ENCODE measurements around the gene GOLGA6L25.
"Not testable (repeated sequence)": the region's sequence is repeated elsewhere in the genome, so short reads cannot be mapped to it uniquely, and the experiment has no call there.

The GOLGA6L25 gene

GRCh38 chr15:28553268-28553667, at the start of gene GOLGA6L25:
Gene GOLGA6L25, plus strand, starts transcription at chr15:28553568. Its CDS starts 61 bp downstream, at chr15:28553629.
- not testable (repeated sequence) for H3K4me3 Mint-ChIP-seq; H3K36me3 Mint-ChIP-seq (ENCODE audit: low read depth); H3K27me3 Mint-ChIP-seq; H3K9me3 Mint-ChIP-seq; H3K27ac Mint-ChIP-seq; H3K4me1 Mint-ChIP-seq (ENCODE audit: low read depth)

GRCh38 chr15:28508217-28508889, 45.0 kb upstream of the GOLGA6L25 start:
- H3K36me3 Mint-ChIP-seq (ENCODE audit: low read depth); H3K9me3 Mint-ChIP-seq; H3K27me3 Mint-ChIP-seq; H3K4me3 Mint-ChIP-seq; H3K4me1 Mint-ChIP-seq (ENCODE audit: low read depth); H3K27ac Mint-ChIP-seq: not testable (repeated sequence)

- H3K36me3 Mint-ChIP-seq (ENCODE audit: low read depth); H3K4me3 Mint-ChIP-seq; H3K27ac Mint-ChIP-seq; H3K9me3 Mint-ChIP-seq; H3K27me3 Mint-ChIP-seq; H3K4me1 Mint-ChIP-seq (ENCODE audit: low read depth): not testable (repeated sequence)
These were observed 39.2 kb upstream of the GOLGA6L25 start for GRCh38 chr15:28514128-28514527.

GRCh38 chr15:28515208-28515607, 38.2 kb upstream of the GOLGA6L25 start:
- H3K4me3 Mint-ChIP-seq; H3K36me3 Mint-ChIP-seq (ENCODE audit: low read depth); H3K27me3 Mint-ChIP-seq; H3K27ac Mint-ChIP-seq; H3K4me1 Mint-ChIP-seq (ENCODE audit: low read depth); H3K9me3 Mint-ChIP-seq: not testable (repeated sequence)

GRCh38 chr15:28532954-28533353, 20.4 kb upstream of the GOLGA6L25 start, which contains the start of gene GOLGA8G:
Gene GOLGA8G, minus strand, starts transcription at chr15:28532971. Its CDS starts 62 bp downstream, at chr15:28532909.
- not testable (repeated sequence) for H3K36me3 Mint-ChIP-seq (ENCODE audit: low read depth); H3K27me3 Mint-ChIP-seq; H3K27ac Mint-ChIP-seq; H3K9me3 Mint-ChIP-seq; H3K4me1 Mint-ChIP-seq (ENCODE audit: low read depth); H3K4me3 Mint-ChIP-seq

GRCh38 chr15:28573351-28573750, 20.0 kb downstream of the GOLGA6L25 start:
- H3K27ac Mint-ChIP-seq; H3K4me3 Mint-ChIP-seq; H3K27me3 Mint-ChIP-seq; H3K9me3 Mint-ChIP-seq; H3K36me3 Mint-ChIP-seq (ENCODE audit: low read depth); H3K4me1 Mint-ChIP-seq (ENCODE audit: low read depth): not testable (repeated sequence)

- H3K27ac Mint-ChIP-seq; H3K4me1 Mint-ChIP-seq (ENCODE audit: low read depth); H3K36me3 Mint-ChIP-seq (ENCODE audit: low read depth); H3K27me3 Mint-ChIP-seq; H3K9me3 Mint-ChIP-seq; H3K4me3 Mint-ChIP-seq: not testable (repeated sequence)
These were observed 35.7 kb downstream of the GOLGA6L25 start for GRCh38 chr15:28588977-28589606.

GRCh38 chr15:28589769-28590168, 36.4 kb downstream of the GOLGA6L25 start:
- Mint-ChIP-seq H3K27ac (peak overlapping the region; percentile 89), H3K4me3 (peak overlapping the region; percentile 90)
- H3K4me1 Mint-ChIP-seq (ENCODE audit: low read depth); H3K9me3 Mint-ChIP-seq; H3K36me3 Mint-ChIP-seq (ENCODE audit: low read depth); H3K27me3 Mint-ChIP-seq: not testable (repeated sequence)

- H3K36me3 Mint-ChIP-seq (ENCODE audit: low read depth); H3K4me3 Mint-ChIP-seq; H3K27ac Mint-ChIP-seq; H3K27me3 Mint-ChIP-seq; H3K4me1 Mint-ChIP-seq (ENCODE audit: low read depth); H3K9me3 Mint-ChIP-seq: not testable (repeated sequence)
These were observed 39.0 kb downstream of the GOLGA6L25 start for GRCh38 chr15:28592395-28592794.

- H3K27me3 Mint-ChIP-seq; H3K4me3 Mint-ChIP-seq; H3K27ac Mint-ChIP-seq; H3K4me1 Mint-ChIP-seq (ENCODE audit: low read depth); H3K9me3 Mint-ChIP-seq; H3K36me3 Mint-ChIP-seq (ENCODE audit: low read depth): not testable (repeated sequence)
These were observed 40.2 kb downstream of the GOLGA6L25 start for GRCh38 chr15:28593424-28594129.

- not testable (repeated sequence) for H3K27ac Mint-ChIP-seq; H3K27me3 Mint-ChIP-seq; H3K36me3 Mint-ChIP-seq (ENCODE audit: low read depth); H3K4me1 Mint-ChIP-seq (ENCODE audit: low read depth); H3K4me3 Mint-ChIP-seq; H3K9me3 Mint-ChIP-seq
These were observed 44.1 kb downstream of the GOLGA6L25 start for GRCh38 chr15:28597471-28597870.

GRCh38 chr15:28598209-28598608, 44.8 kb downstream of the GOLGA6L25 start:
- H3K27me3 Mint-ChIP-seq, H3K27ac Mint-ChIP-seq, H3K4me3 Mint-ChIP-seq: not testable (repeated sequence)

GRCh38 chr15:28602152-28602551, 48.8 kb downstream of the GOLGA6L25 start:
- not testable (repeated sequence) for H3K9me3 Mint-ChIP-seq; H3K4me3 Mint-ChIP-seq; H3K4me1 Mint-ChIP-seq (ENCODE audit: low read depth); H3K27me3 Mint-ChIP-seq; H3K27ac Mint-ChIP-seq; H3K36me3 Mint-ChIP-seq (ENCODE audit: low read depth)

More at GRCh38 chr15:28598209-28598608, 44.8 kb downstream of the GOLGA6L25 start:
- not testable (repeated sequence) for H3K9me3 Mint-ChIP-seq; H3K36me3 Mint-ChIP-seq (ENCODE audit: low read depth); H3K4me1 Mint-ChIP-seq (ENCODE audit: low read depth)
